HUES64 (cell line): Measurements from ENCODE around the gene FUT7.
"Not testable (repeated sequence)": the region's sequence is repeated elsewhere in the genome, so short reads cannot be mapped to it uniquely, and the experiment has no call there.

Source experiments
- H3K27ac ChIP-seq: 2 replicates; pipeline ENCODE4 v1.7.0; 2013; ENCODE audit warnings: low read depth, low read length, inconsistent platforms
- H3K27me3 ChIP-seq: 2 replicates; pipeline ENCODE4 v1.6.1; 2013; ENCODE audit warnings: mild to moderate bottlenecking, low read length; ENCODE audit not compliant: insufficient read depth
- H3K36me3 ChIP-seq: 2 replicates; pipeline ENCODE4 v1.6.1; 2013; ENCODE audit warnings: mild to moderate bottlenecking, low read length; ENCODE audit not compliant: insufficient read depth
- H3K4me1 ChIP-seq: 2 replicates; pipeline ENCODE4 v1.6.1; 2013; ENCODE audit warnings: mild to moderate bottlenecking, low read length, moderate library complexity; ENCODE audit not compliant: insufficient read depth
- H3K4me3 ChIP-seq: 2 replicates; pipeline ENCODE4 v1.5.1; 2013; ENCODE audit warnings: mild to moderate bottlenecking, low read length, moderate library complexity
- H3K9ac ChIP-seq: 2 replicates; pipeline ENCODE4 v1.6.1; 2013; ENCODE audit warnings: mild to moderate bottlenecking, low read depth, low read length
- H3K9me3 ChIP-seq: 2 replicates; pipeline ENCODE4 v1.6.1; 2013; ENCODE audit warnings: low read depth, low read length; ENCODE audit not compliant: insufficient read depth
- WGBS: fragments of 150-250, 120-280 bp; methylation state at CpG from one replicate; pipeline ENCODE4 v1.1.7; 2013; ENCODE audit warnings: missing lambda C conversion rate; 5-methylcytosine and 5-hydroxymethylcytosine counted together

FUT7 gene

GRCh38 chr9:137035937-137036336 lies 4.0 kb upstream of the FUT7 start:
- 82% methylated on average over 8 of the region's 8 CpGs for WGBS
- peaks cover 11% of the 10 kb centered on the region; the same call in 1 of the 2 replicates for H3K36me3 ChIP-seq
- no peak overlapping the region for H3K4me3 ChIP-seq
- H3K4me1 ChIP-seq, result no peaks in the 10 kb centered on the region
- H3K27me3 ChIP-seq, result no peaks in the 10 kb centered on the region
- no peak overlapping the region for H3K27ac ChIP-seq
- H3K9ac ChIP-seq, result no peak overlapping the region
- no peaks in the 10 kb centered on the region for H3K9me3 ChIP-seq

GRCh38 chr9:137035507-137035834 lies 3.6 kb upstream of the FUT7 start:
- peaks cover 11% of the 10 kb centered on the region; the same call in 1 of the 2 replicates for H3K36me3 ChIP-seq
- no peaks in the 10 kb centered on the region for H3K4me1 ChIP-seq
- H3K27ac ChIP-seq, result no peak overlapping the region
- H3K9ac ChIP-seq, result no peak overlapping the region
- no peaks in the 10 kb centered on the region for H3K27me3 ChIP-seq
- 39% methylated on average over 8 of the region's 9 CpGs for WGBS
- H3K9me3 ChIP-seq, result no peaks in the 10 kb centered on the region
- H3K4me3 ChIP-seq, result no peak overlapping the region

GRCh38 chr9:137034709-137035506 lies 3.0 kb upstream of the FUT7 start:
- no peaks in the 10 kb centered on the region for H3K4me1 ChIP-seq
- H3K9ac ChIP-seq, result no peak overlapping the region

GRCh38 chr9:137034039-137034708 lies 2.3 kb upstream of the FUT7 start:
- H3K4me1 ChIP-seq, result no peaks in the 10 kb centered on the region
- WGBS, result 84% methylated on average over 13 of the region's 15 CpGs
- H3K9ac ChIP-seq, result no peak overlapping the region
- no peak overlapping the region for H3K4me3 ChIP-seq
- peaks cover 4% of the 10 kb centered on the region; the same call in 1 of the 2 replicates for H3K36me3 ChIP-seq
- peaks cover 1% of the 10 kb centered on the region for H3K27me3 ChIP-seq
- no peak overlapping the region for H3K27ac ChIP-seq
- H3K9me3 ChIP-seq, result no peaks in the 10 kb centered on the region

More at GRCh38 chr9:137034709-137035506, 3.0 kb upstream of the FUT7 start:
- H3K36me3 ChIP-seq, result peaks cover 11% of the 10 kb centered on the region; the same call in 1 of the 2 replicates
- H3K27ac ChIP-seq, result no peak overlapping the region
- 42% methylated on average over 24 of the region's 24 CpGs for WGBS
- no peak overlapping the region for H3K4me3 ChIP-seq
- no peaks in the 10 kb centered on the region for H3K9me3 ChIP-seq
- no peaks in the 10 kb centered on the region for H3K27me3 ChIP-seq

GRCh38 chr9:137033481-137033880 lies 1.6 kb upstream of the FUT7 start:
- H3K9me3 ChIP-seq, H3K27me3 ChIP-seq, H3K36me3 ChIP-seq, H3K27ac ChIP-seq, H3K4me1 ChIP-seq, H3K9ac ChIP-seq, H3K4me3 ChIP-seq: not testable (repeated sequence)
- WGBS, result 96% methylated on average over 5 of the region's 5 CpGs

GRCh38 chr9:137032858-137033257 lies 970 bp upstream of the FUT7 start:
- Histone ChIP-seq H3K27ac (no peak overlapping the region), H3K4me3 (no peak overlapping the region), H3K27me3 (peaks cover 10% of the 10 kb centered on the region), H3K36me3 (no peaks in the 10 kb centered on the region), H3K9ac (no peak overlapping the region), H3K9me3 (no peaks in the 10 kb centered on the region), H3K4me1 (no peaks in the 10 kb centered on the region)
- 87% methylated on average over 10 of the region's 10 CpGs for WGBS

GRCh38 chr9:137030538-137031527 lies 1.1 kb downstream of the FUT7 start:
- WGBS, result 94% methylated on average over 65 of the region's 65 CpGs
- no peak overlapping the region for H3K27ac ChIP-seq
- H3K9me3 ChIP-seq, result no peaks in the 10 kb centered on the region
- no peaks in the 10 kb centered on the region for H3K4me1 ChIP-seq
- H3K9ac ChIP-seq, result no peak overlapping the region
- H3K27me3 ChIP-seq, result peaks cover 22% of the 10 kb centered on the region
- no peak overlapping the region for H3K4me3 ChIP-seq
- no peaks in the 10 kb centered on the region for H3K36me3 ChIP-seq

GRCh38 chr9:137030006-137030405 lies 1.9 kb downstream of the FUT7 start:
- Histone ChIP-seq H3K9me3 (no peaks in the 10 kb centered on the region), H3K36me3 (no peaks in the 10 kb centered on the region), H3K27me3 (peaks cover 22% of the 10 kb centered on the region), H3K9ac (no peak overlapping the region), H3K4me3 (no peak overlapping the region), H3K4me1 (no peaks in the 10 kb centered on the region), H3K27ac (no peak overlapping the region)
- 89% methylated on average over 15 of the region's 15 CpGs for WGBS

- WGBS, result 50% methylated on average over 19 of the region's 19 CpGs
- Histone ChIP-seq H3K9ac (no peak overlapping the region), H3K27me3 (peaks cover 22% of the 10 kb centered on the region), H3K4me1 (no peaks in the 10 kb centered on the region), H3K27ac (no peak overlapping the region), H3K9me3 (no peaks in the 10 kb centered on the region), H3K4me3 (peak overlapping the region; percentile 62; the same call in 1 of the 2 replicates), H3K36me3 (no peaks in the 10 kb centered on the region)
Observed at GRCh38 chr9:137029058-137029936, 2.6 kb downstream of the FUT7 start.
